Heart left ventricle (tissue), 16 donors: ENCODE results near the gene PDXK. TPM values are rescaled to one million over a fixed set of nuclear protein-coding genes. Genes with fewer than 3 reads are reported as not detected.

Source experiments
- ATAC-seq, 4 donors: fragments of 200-7000 bp; cut with Tn5 transposase; one replicate each; pipeline ENCODE4 v1.9.1; 2020 to 2022; ENCODE audit warnings: moderate library complexity in 4 of 4, mild to moderate bottlenecking in 3 of 4, moderate number of reproducible peaks in 1 of 4
- DNase-seq, 5 donors: peaks; one replicate each; pipeline ENCODE4 v3.0.0-alpha.2; 2020
- H3K27ac ChIP-seq, 12 donors: fragments of 200-600 bp; sonication (generic) in 4 of 12; one replicate each; pipeline versions ENCODE4 v1.5.0 to v1.8.0; 2016 to 2022; ENCODE audit warnings: mild to moderate bottlenecking in 2 of 12
- H3K27me3 ChIP-seq, 9 donors: fragments of 200-600 bp; sonication (generic) in 2 of 9; one replicate each; pipeline versions ENCODE4 v1.5.1 to v1.8.0; 2016 to 2022; ENCODE audit warnings: mild to moderate bottlenecking in 3 of 9
- H3K36me3 ChIP-seq, 9 donors: fragments of 200-600 bp; sonication (generic) in 2 of 9; one replicate each; pipeline versions ENCODE4 v1.5.0 to v1.8.0; 2018 to 2022; ENCODE audit warnings: mild to moderate bottlenecking in 2 of 9
- H3K4me1 ChIP-seq, 12 donors: fragments of 200-600 bp; sonication (generic) in 4 of 12; one replicate each; pipeline versions ENCODE4 v1.5.0 to v1.8.0; 2016 to 2022; ENCODE audit warnings: mild to moderate bottlenecking in 3 of 12
- H3K4me3 ChIP-seq, 12 donors: fragments of 200-600 bp; sonication (generic) in 4 of 12; one replicate each; pipeline versions ENCODE4 v1.5.0 to v1.8.0; 2017 to 2022; ENCODE audit warnings: mild to moderate bottlenecking in 9 of 12, moderate library complexity in 4 of 12
- H3K9me3 ChIP-seq, 12 donors: fragments of 200-600 bp; sonication (generic) in 4 of 12; one replicate each; pipeline versions ENCODE4 v1.5.0 to v1.8.0; 2016 to 2022; ENCODE audit warnings: mild to moderate bottlenecking in 1 of 12
- CTCF ChIP-seq, 12 donors: fragments of 200-600 bp; sonication (generic) in 4 of 12; IDR thresholded peaks; one replicate each; pipeline versions ENCODE4 v1.5.0 to v1.8.0; 2018 to 2022; ENCODE audit warnings: antibody characterized with exemption in 12 of 12, mild to moderate bottlenecking in 5 of 12
- POLR2A ChIP-seq, 2 donors: fragments of 450-650 bp; IDR thresholded peaks; one replicate each; pipeline ENCODE4 v1.6.1; 2017; ENCODE audit warnings: antibody characterized with exemption in 2 of 2, mild to moderate bottlenecking in 2 of 2, moderate library complexity in 2 of 2
- WGBS, 4 donors: extraction: QIAGEN DNeasy Blood & Tissue Kit in 2 of 4; methylation state at CpG; one replicate each; pipeline versions ENCODE4 v1.1.5 to v1.1.7; 2013 to 2018; 5-methylcytosine and 5-hydroxymethylcytosine counted together
- intact Hi-C, 10 donors: fragments of 100-400 bp; cut with DNase I; formaldehyde crosslinking; loops; one replicate each; pipeline versions ENCODE4 v1.11.1 to v1.14.2; 2022
- polyA plus RNA-seq, 2 donors: library from polyadenylated mRNA; stranded (reverse); fragments of 200-250 nt; gene quantifications; one replicate each; pipeline ENCODE4 v1.2.3, GENCODE V29; 2013
- total RNA-seq, 9 donors: library from RNA; depleted of rRNA in 2 of 9; stranded (reverse); fragments of >200 nt in 2 of 9; fragmentation: NEBNext Ultra II Directional in 3 of 9; extraction: Animal tissue kit (Norgen Biotek cat#: 25700) in 3 of 9; gene quantifications; one replicate each; pipeline versions ENCODE4 v1.1.0 to v1.2.4, GENCODE V29; 2016 to 2023
- donor health status: ischemic (EF 13 %, LVEDD 7.1; RV severe dilation, severe dysfunction).
- donor health status: healthy with polysubstance abuse.
- donor health status: DM: no; HTN: yes; CAD: no.
- donor health status: DM: no; HTN: no; CAD: no.
- donor health status: ischemic (EF 25% LVEDD 6.9; RV normal size, moderate dysfunction).
- donor health status: ischemic (EF 25% LVEDD 5.7; RV mildly dilated, moderate dysfunction).
- donor health status: healthy.
- donor health status: DM: yes; HTN: yes; CAD: no.
- donor health status: ischemic (EF 35%, LVEDD 5.7; RV mildly dilated, moderate dysfunction).
- donor health status: nonischemic (EF 11% LVEDD 7.7; RV severe dilation, severe dysfunction).
- donor health status: DM: yes; HTN: yes; CAD: no.
- donor health status: PGD.
- donor health status: ischemic (EF 29% LVEDD 5.4; RV normal size, mild dysfunction).
- donor health status: nonischemic (EF 23%, LVEDD 6.1; RV moderate dilation, normal function).

The PDXK gene
- total and polyA plus RNA-seq, 11 donors = 46.5 to 105 (median 79.7) TPM

- no peak for DNase-seq
- Histone ChIP-seq H3K4me3 (no peak overlapping the region), H3K36me3 (peaks cover 0 to 27% (median 5%) of the 10 kb centered on the region in 9 donors), H3K27me3 (no peaks in the 10 kb centered on the region), H3K4me1 (peaks cover 0 to 46% (median 29%) of the 10 kb centered on the region in 12 donors), H3K9me3 (no peaks in the 10 kb centered on the region), H3K27ac (no peak overlapping the region)
- WGBS, 4 donors = 74 to 87% (median 80%) methylated on average over 20 to 25 of the region's 25 CpGs
- ATAC-seq = peak in 2 of 4 donors; percentile 2 to 6
- intact Hi-C loops = no loop called here
- TF ChIP-seq CTCF (IDR thresholded peaks at IDR 0.05) (no peak), POLR2A (IDR thresholded peaks at IDR 0.05) (no peak)
Observed at GRCh38 chr21:43734131-43734927, 15.4 kb downstream of the PDXK start.

GRCh38 chr21:43734928-43735229, 15.9 kb downstream of the PDXK start:
- intact Hi-C loops = no loop called here
- no peak for TF ChIP-seq POLR2A (IDR thresholded peaks at IDR 0.05)
- TF ChIP-seq CTCF (IDR thresholded peaks at IDR 0.05) = no peak
- Histone ChIP-seq H3K9me3 (no peaks in the 10 kb centered on the region), H3K36me3 (peaks cover 0 to 30% (median 5%) of the 10 kb centered on the region in 9 donors), H3K4me3 (no peak overlapping the region), H3K4me1 (peaks cover 0 to 40% (median 25%) of the 10 kb centered on the region in 12 donors), H3K27me3 (no peaks in the 10 kb centered on the region), H3K27ac (no peak overlapping the region)
- 48 to 56% (median 52%) methylated on average over 9 of the region's 9 CpGs for WGBS, 4 donors
- DNase-seq (no peak), ATAC-seq (peak in 2 of 4 donors; percentile 21)

GRCh38 chr21:43735236-43736091, 16.5 kb downstream of the PDXK start:
- intact Hi-C loops = no loop called here

More at GRCh38 chr21:43735236-43736091, 16.5 kb downstream of the PDXK start:
- H3K4me3 ChIP-seq = no peak overlapping the region
- peaks cover 0 to 30% (median 5%) of the 10 kb centered on the region in 9 donors for H3K36me3 ChIP-seq
- DNase-seq (no peak), ATAC-seq (peak in 1 of 4 donors; percentile 1)
- no peak overlapping the region for H3K27ac ChIP-seq
- 87 to 92% (median 88%) methylated on average over 18 to 22 of the region's 22 CpGs for WGBS, 4 donors
- H3K9me3 ChIP-seq = no peaks in the 10 kb centered on the region
- TF ChIP-seq POLR2A (IDR thresholded peaks at IDR 0.05) (no peak), CTCF (IDR thresholded peaks at IDR 0.05) (no peak)
- no peaks in the 10 kb centered on the region for H3K27me3 ChIP-seq
- peaks cover 0 to 40% (median 25%) of the 10 kb centered on the region in 12 donors for H3K4me1 ChIP-seq
